ENCODE results near the gene KCNJ15. TPM values are rescaled to one million over a fixed set of nuclear protein-coding genes. Genes with fewer than 3 reads are reported as not detected.
A peak's percentile ranks its signal among the peaks of the same experiment; 100 is the strongest.

The KCNJ15 gene
- total and polyA plus RNA-seq, 11 donors: 0.07 to 1.8 (median 0.38) TPM

GRCh38 chr21:38350684-38351083 lies 93.9 kb downstream of the KCNJ15 start:
- Histone ChIP-seq H3K27me3 (peaks cover 0 to 4% (median 0%) of the 10 kb centered on the region in 9 donors), H3K4me1 (peaks cover 0 to 28% (median 0%) of the 10 kb centered on the region in 12 donors), H3K27ac (no peak overlapping the region), H3K9me3 (no peaks in the 10 kb centered on the region), H3K36me3 (no peaks in the 10 kb centered on the region), H3K4me3 (no peak overlapping the region)
- DNase-seq (no peak), ATAC-seq (peak in 2 of 4 donors; percentile 17 to 29)
- no peak for TF ChIP-seq CTCF (IDR thresholded peaks at IDR 0.05)
- WGBS, 4 donors: 87 to 96% (median 90%) methylated on average over 3 of the region's 3 CpGs
- intact Hi-C loops (cut with DNase I): loop anchor here in 8 of 10 donors (5.0 to 10.0 kb wide), 5 partner anchors 133 to 676 kb away; no protein-coding TSS in a partner anchor

- peaks cover 0 to 34% (median 0%) of the 10 kb centered on the region in 12 donors for H3K4me1 ChIP-seq
- intact Hi-C loops (cut with DNase I): loop anchor here in 8 of 10 donors (5.0 to 10.0 kb wide), 5 partner anchors 134 to 677 kb away; no protein-coding TSS in a partner anchor
- no peak for ATAC-seq
- no peaks in the 10 kb centered on the region for H3K36me3 ChIP-seq
- no peak for DNase-seq
- H3K27ac ChIP-seq: peak overlapping the region in 1 of 12 donors; percentile 71
- WGBS, 4 donors: 82 to 85% (median 85%) methylated on average over 16 of the region's 16 CpGs
- no peak for TF ChIP-seq CTCF (IDR thresholded peaks at IDR 0.05)
- H3K27me3 ChIP-seq: peaks cover 0 to 7% (median 0%) of the 10 kb centered on the region in 9 donors
- H3K4me3 ChIP-seq: no peak overlapping the region
- H3K9me3 ChIP-seq: no peaks in the 10 kb centered on the region
These were observed 94.6 kb downstream of the KCNJ15 start for GRCh38 chr21:38351176-38351959.

- ATAC-seq: no peak
- no peak for DNase-seq
- intact Hi-C loops (cut with DNase I): loop anchor here (1.0 to 10.0 kb wide), 10 partner anchors 131 to 677 kb away; no protein-coding TSS in a partner anchor
- Histone ChIP-seq H3K4me1 (peaks cover 0 to 34% (median 0%) of the 10 kb centered on the region in 12 donors), H3K36me3 (no peaks in the 10 kb centered on the region), H3K9me3 (no peaks in the 10 kb centered on the region), H3K27ac (peak overlapping the region in 1 of 12 donors; percentile 71), H3K27me3 (peaks cover 0 to 7% (median 0%) of the 10 kb centered on the region in 9 donors), H3K4me3 (no peak overlapping the region)
- 54 to 65% (median 58%) methylated on average over 10 of the region's 10 CpGs for WGBS, 4 donors
- TF ChIP-seq CTCF (IDR thresholded peaks at IDR 0.05) (no peak), POLR2A (IDR thresholded peaks at IDR 0.05) (no peak)
These were observed 95.2 kb downstream of the KCNJ15 start for GRCh38 chr21:38351961-38352521.

Measured in heart left ventricle (tissue), 16 donors.